ENCODE data around the gene PTPRD.
"Not testable (repeated sequence)": the region's sequence is repeated elsewhere in the genome, so short reads cannot be mapped to it uniquely, and the experiment has no call there.

GRCh38 chr9:8968350-8968749 is 1644.5 kb downstream of the PTPRD start:
- TF ChIP-seq EZH2, CTCF (IDR thresholded peaks at IDR 0.05): not testable (repeated sequence)

All from neural progenitor cell (in vitro differentiated cells).